LNCAP (cell line): ENCODE measurements around the gene GNL3L.

Experiments used
- CTCF ChIP-seq: fragments of 450-650 bp; IDR thresholded peaks from 2 replicates; pipeline ENCODE4 v1.5.1; 2017; ENCODE audit warnings: mild to moderate bottlenecking

GNL3L gene

GRCh38 chrX:54529552-54530356 is at the start of gene GNL3L:
GNL3L (plus strand) TSS chrX:54530219; CDS start chrX:54532567, 2,348 bp downstream.
- no peak for TF ChIP-seq CTCF

- no peak for TF ChIP-seq CTCF
These were observed 47.0 kb upstream of the GNL3L start for GRCh38 chrX:54482839-54483593.

GRCh38 chrX:54483946-54484345 is 46.1 kb upstream of the GNL3L start:
- TF ChIP-seq CTCF, result no peak

- TF ChIP-seq CTCF, result no peak
These were observed 45.4 kb upstream of the GNL3L start for GRCh38 chrX:54484666-54485065.

GRCh38 chrX:54492340-54492739 is 37.7 kb upstream of the GNL3L start:
- no peak for TF ChIP-seq CTCF

GRCh38 chrX:54494166-54494988 is 35.6 kb upstream of the GNL3L start:
- no peak for TF ChIP-seq CTCF
